Measurements from ENCODE around the gene CHAC1.
A peak's percentile ranks its signal among the peaks of the same experiment; 100 is the strongest.
"Not testable (repeated sequence)": the region's sequence is repeated elsewhere in the genome, so short reads cannot be mapped to it uniquely, and the experiment has no call there.

Gene CHAC1

DNA sequence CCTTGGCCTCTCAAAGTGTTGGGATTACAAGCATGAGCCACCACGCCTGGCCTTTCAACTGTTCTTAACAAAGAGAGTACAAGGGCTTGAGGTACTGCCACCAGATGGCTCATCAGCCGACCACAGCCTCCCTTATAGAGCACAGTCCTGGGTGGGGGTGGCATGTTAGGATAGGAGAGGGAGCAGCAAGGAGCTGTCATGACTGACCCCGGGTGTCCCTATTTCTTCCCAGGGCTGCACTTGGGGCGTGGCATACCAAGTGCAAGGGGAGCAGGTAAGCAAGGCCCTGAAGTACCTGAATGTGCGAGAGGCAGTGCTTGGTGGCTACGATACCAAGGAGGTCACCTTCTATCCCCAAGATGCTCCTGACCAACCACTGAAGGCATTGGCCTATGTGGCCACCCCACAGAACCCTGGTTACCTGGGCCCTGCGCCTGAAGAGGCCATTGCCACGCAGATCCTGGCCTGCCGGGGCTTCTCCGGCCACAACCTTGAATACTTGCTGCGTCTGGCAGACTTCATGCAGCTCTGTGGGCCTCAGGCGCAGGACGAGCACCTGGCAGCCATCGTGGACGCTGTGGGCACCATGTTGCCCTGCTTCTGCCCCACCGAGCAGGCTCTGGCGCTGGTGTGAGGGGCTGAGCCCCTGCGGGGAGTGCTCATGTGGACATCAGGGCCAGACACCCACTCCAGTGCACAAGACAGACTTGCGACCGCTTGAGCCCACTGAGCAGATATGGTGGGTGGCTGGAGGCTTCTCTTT, 2.1 kb downstream of the CHAC1 start:
- peak in 1 of 10 donors; percentile 64 for DNase-seq
- intact Hi-C loops (cut with DNase I): no loop called here

DNA sequence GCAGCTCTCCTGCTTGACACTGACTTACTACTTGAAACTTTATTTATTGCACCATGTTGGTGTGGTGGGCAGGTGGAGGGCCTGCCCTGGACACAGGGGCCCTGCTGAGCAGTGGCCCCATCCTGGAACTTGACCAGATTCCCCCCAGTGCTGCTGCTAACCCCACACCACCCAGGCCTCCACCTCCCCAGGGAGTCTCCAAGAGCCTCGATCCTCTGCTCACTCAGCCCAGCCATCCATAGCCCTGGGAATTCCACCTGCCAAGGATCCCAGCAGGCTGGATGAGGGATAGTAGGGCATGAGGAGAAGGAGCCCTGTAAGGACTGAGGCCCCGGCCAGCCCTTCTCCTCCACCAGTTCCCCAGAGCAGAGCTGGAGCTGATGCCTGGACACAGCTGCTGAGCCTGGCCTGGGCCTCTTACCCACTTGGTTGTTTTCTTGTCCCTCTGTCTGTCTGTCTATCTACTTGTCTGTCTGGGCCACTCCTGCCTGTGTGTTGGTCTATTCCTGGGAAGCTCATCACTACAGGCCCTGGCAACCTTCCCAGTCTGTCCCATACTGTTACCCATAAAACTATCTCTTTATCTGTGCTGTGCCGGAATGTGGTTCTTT, 2.8 kb downstream of the CHAC1 start:
- peak in 1 of 10 donors; percentile 6 for DNase-seq
- intact Hi-C loops (cut with DNase I): no loop called here

DNA sequence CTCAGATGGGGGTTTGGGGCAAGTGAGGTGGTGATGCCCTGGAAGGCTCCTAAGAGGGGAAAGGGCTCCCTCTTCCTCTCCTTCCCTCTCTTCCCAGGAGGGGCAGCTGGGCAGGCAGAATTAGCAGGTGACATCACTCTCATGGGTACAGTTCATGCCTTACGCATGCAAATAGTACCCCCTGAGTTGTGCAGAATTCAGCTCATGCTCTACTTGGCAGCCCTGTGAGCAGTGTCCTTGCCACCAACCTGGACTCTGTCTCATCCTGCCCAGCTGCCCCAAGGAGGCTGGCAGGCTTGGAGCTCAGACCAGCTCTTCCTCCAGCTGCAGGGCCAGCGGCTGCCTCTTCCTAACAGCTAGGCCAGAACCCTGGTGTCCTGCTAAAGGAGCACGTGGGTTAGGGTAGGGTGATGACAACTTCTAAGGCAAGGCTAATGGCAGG, 3.3 kb downstream of the CHAC1 start:
- intact Hi-C loops (cut with DNase I): no loop called here
- DNase-seq: peak in 1 of 10 donors; percentile 39

DNA sequence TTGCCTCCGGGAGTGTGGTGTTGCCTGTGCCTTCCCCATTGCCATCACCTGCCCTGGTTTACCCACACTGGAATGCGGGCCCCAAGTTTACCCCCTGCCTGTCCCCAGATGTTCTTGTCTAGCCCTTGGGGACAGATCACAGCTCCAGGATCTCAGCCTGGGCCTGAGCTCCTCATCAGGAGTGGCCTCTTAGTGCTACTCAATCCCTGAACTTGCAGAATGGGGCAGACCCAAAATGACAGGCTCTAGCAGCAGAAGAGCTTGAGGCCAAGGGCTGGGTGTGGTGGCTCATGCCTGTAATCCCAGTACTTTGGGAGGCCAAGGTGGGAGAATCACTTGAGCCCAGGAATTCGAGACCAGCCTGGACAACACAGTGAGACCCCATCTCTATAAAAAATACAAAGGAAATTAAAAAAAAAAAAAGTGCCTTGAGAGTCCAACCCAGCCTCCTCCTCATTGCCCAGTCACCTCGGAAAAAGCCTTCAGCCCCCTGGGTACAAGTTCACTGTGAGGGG, 3.8 kb downstream of the CHAC1 start:
- intact Hi-C loops (cut with DNase I): no loop called here
- DNase-seq: no peak

DNA sequence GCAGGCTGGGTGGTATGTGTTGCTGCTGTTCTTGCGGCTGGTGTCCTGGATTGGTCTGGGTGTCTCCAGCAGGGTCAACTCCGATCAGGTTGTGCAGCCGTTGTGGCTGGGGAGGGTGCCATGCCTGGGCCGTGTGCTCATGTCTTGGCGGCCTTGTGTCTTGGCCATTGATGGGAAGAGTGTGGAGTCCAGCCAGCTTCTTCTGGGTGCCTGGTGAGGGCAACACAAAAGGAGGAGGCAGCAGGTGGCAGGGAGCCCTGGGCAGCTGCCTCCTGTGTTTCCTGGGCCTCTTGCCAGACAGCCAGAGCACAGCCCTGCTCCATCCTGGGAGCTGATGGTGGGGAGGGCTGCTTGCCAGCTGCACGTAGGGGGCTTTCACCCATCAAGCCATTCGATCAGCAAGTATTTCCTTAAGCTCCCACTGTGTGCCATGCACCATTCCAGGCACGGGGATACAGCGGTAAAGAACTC, 4.3 kb downstream of the CHAC1 start:
- intact Hi-C loops (cut with DNase I): no loop called here
- DNase-seq: peak in 3 of 10 donors; percentile 39 to 87 (median 73)

DNA sequence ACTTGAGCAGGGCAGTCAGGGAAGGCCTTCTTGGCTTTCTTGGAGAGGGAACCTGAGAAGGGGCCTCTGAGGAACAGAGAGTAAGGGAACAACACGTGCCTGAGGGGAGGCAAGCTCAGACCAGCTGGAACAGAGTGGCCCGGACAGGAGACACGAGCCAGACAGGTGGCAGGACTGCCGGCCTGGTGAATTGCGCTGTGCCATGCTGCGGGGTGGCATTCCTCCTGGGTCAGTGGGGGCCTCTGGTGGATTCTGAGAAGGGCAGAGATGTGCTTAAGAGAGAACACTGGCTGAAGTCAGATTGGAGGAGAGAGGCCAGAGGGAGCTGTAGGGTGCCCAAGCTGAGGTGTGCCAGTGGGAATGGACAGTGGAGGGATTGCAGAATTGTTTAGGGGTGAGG, 4.9 kb downstream of the CHAC1 start:
- peak in 1 of 10 donors; percentile 59 for DNase-seq
- intact Hi-C loops (cut with DNase I): no loop called here

DNA sequence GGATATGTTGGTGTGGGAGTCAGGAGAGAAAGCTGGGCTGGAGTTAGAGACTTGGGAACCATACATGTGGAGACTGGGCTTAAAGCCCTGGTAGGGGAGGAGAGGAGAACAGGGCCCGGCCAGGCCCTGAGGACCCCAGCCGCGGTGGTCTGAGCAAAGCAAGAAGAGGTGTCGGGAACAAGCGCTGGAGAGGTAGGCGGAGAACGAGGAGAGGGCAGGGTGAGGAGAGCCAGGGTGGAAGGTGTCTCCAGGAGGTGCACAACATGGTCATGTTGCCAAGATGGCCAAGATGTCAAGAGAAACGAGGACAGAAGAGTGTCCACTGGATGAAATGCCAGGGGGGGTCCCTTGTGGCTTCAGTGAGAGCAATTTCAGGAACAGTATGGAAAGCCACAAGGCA, 5.5 kb downstream of the CHAC1 start:
- intact Hi-C loops (cut with DNase I): no loop called here
- DNase-seq: peak in 1 of 10 donors; percentile 58

DNA sequence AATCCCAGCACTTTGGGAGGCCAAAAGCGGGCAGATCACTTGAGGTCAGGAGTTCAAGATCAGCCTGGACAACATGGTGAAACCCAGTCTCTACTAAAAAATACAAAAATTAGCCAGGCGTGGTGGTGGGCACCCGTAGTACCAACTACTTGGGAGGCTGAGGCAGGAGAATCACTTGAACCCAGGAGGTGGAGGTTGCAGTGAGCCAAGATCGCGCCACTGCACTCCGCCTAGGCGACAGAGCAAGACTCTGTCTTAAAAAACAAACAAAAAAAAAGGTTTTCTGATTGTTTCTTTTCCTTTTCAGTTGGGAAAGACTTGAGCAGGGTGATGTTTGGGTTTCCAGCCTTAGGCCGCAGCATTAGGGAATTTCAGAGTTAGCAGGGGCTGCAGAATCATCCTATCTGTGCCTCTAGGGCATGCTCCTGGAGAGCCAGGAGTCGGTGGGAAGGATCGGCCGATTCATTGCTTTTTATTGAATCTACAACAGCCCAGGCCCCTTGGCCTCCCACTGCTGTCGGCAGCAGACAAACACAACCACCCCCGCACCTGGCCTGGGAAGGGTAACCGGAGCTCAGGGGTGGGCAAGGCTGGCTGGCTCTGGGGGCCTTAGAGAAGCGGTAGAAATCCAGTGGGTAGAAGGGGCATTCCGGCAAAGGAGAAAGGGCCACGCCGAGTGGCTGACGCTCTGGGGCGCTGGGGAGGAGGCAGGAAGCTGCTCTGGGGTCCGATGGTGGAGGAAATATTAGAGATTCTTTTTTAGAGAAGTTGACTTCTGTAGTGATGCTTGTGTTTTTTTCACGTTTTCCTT, 6.3 kb downstream of the CHAC1 start:
- peak in 1 of 10 donors; percentile 33 for DNase-seq
- intact Hi-C loops (cut with DNase I): no loop called here

DNA sequence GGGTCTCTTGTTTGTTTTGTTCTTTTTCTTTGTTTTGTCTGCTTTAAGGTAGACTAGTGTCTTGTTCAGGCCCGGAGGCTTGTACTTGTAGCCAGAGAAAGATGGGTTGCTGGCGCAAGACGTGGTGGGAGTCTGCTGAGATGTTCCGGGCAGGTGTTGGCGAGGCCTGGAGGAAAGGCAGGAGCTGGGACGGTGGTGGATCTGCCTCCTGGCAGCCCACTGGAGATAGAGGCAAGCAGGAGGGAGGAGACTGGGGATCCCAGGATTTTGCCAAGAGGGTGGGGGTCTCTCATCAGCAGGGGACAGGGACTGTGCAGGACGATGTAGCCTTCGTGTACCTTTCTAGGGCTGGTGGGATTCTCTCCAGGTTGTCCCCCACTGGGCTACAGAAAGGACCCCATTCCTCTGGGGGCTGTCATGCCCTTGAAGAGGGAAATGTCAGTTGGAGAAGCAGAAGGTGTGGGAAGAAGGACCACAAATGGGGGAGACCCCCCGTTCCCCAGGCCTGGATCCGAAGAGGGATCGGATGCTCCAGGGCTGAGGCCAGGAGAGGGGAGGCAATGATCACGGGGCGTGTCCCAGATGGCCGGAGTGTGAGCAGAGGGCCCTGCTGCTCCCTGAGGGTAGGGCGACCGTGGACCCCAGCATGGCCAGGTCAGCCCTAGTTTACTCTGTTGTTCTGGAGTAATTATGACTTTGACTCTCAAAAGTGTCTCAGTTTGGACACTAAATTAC, 7.0 kb downstream of the CHAC1 start:
- intact Hi-C loops (cut with DNase I): no loop called here
- no peak for DNase-seq

DNA sequence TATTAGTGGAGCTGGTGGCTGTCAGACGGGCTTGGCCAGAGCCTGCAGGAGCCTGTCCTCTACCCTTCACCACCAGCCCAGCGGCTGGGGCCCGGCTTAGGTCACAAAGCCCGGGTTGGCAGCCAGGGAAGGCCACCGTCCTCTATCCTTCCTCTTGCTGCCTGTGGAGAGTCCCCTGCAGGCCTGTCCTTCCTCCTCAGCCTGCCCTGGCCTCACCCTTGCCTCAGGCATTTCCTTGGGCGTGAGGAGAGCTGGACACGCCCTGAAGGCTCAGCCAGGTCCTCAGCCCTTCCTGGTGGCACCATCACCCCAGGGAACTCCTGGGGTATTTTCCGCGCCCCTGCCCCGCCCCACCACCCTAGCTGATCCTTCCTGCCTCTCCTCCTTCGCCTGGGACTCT, 7.7 kb downstream of the CHAC1 start:
- intact Hi-C loops (cut with DNase I): no loop called here
- DNase-seq: no peak

DNA sequence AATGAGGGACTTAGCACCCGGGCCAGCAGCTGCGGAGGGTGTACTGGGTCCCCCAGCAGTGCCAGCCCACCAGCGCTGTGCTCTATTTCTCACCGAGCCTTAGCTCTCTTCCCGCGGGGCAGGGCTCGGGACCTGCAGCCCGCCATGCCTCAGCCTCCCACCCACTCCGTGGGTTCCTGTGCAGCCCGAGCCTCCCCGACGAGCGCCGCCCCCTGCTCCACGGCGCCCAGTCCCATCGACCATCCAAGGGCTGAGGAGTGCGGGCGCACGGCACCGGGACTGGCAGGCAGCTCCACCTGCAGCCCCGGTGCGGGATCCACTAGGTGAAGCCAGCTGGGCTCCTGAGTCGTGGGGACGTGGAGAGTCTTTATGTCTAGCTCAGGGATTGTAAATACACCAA, 8.5 kb downstream of the CHAC1 start:
- DNase-seq; intact Hi-C loops (cut with DNase I): not testable (repeated sequence)

DNA sequence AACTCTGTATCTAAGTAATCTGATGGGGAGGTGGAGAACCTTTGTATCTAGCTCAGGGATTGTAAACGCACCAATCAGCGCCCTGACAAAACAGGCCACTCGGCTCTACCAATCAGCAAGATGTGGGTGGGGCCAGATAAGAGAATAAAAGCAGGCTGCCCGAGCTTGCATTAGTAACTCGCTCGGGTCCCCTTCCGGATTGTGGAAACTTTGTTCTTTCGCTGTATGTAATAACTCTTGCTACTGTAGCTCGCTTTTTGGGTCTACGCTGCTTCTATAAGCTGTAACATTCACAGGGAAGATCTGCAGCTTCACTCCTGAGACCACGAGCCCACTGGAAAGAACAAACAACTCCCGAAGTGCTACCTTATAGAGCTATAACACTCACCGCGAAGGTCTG, 9.0 kb downstream of the CHAC1 start:
- DNase-seq; intact Hi-C loops (cut with DNase I): not testable (repeated sequence)

DNA sequence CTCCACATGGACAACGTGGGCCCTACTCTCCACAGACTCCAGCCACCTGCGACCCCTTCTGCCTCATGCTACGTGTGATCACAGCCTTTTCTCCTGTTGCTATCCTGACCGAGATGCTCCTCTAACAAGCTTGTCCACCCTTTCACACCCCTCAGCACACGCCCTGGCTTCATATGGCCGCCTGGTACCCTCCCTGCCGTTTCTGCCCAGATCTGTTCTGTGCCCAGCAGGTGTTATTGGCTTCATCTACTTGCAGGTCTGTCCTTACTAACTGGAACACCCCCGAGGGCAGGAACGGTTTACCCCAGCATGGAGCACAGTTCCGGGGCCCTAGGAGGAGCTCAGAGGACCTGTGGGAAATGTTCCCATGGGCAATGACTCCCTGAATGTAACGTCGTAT, 9.9 kb downstream of the CHAC1 start:
- intact Hi-C loops (cut with DNase I): no loop called here
- DNase-seq: peak in 1 of 10 donors; percentile 47

DNA sequence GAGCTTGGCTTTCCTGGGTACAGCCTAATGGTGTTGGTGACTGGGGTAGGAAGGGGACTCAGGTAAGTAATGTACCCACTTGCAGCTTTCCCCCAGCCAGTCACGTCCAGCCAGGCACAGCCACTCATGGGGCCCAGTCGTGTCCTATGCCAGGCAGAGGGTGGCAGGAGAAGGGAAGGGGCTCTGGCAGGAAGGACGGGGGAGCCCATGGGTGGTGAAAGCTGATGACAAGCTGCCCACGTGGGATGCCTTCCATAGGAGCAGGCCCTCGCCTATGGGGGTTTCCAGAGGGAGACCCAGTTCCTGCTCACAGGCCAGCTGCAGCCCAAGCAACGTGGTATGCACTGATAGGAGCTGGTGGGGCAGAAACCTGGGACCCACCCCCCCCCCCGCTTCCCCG, 10.7 kb downstream of the CHAC1 start:
- intact Hi-C loops (cut with DNase I): no loop called here
- DNase-seq: no peak

DNA sequence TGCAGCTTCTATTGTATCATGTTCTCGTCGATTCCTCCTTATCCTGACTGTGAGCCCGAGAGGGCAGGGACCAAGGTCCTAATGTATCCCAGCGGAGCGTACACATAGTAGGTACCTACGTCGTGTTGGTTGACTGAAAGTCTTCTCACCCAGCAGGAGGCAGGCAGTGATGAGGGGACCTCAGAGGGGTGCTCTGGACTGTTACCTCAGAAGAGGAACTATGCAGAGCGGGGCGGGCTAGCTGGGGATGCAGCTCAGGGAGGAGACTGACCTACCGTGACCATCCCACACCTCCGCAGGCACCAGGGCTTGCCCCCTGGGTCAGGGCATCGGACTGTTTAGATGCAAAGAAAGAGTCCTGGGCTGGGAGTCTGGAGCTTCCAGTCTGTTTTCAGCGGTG, 11.4 kb downstream of the CHAC1 start:
- intact Hi-C loops (cut with DNase I): no loop called here
- DNase-seq: no peak

DNA sequence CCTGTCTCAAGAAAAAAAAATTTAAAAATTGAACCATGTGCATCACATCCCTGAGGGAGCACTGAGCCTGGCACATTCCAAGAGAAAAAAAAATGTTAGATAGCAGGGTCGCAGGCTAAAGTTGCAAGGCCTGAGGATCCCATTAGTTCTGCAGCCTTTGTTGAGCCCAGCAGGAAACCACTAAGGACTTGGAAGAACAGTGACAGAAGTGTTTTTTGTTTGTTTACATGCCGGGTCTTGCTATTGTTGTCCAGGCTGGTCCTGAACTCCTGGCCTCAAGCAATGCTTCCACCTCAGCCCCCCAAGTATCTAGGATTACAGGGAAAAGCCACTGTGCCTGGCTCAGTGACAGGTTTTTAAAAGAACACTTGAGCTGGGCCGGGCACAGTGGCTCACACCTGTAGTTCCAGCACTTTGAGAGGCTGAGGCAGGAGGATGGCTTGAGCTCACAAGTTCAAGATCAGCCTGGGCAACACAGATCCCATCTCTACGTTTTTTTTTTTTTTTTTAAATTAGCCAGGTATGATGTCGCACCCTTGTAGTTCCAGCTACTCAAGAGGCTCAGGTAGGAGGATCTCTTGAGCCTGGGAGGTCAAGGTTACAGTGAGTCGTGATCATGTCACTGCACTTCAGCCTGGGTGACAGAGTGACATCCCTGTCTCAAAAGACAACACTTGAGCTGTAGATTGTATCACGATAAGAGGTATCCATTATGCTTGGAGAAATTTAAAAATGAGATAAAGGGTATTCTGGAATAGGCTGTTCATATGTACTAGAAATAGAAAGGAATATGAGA, 15.2 kb downstream of the CHAC1 start:
- no peak for DNase-seq
- intact Hi-C loops (cut with DNase I): no loop called here

DNA sequence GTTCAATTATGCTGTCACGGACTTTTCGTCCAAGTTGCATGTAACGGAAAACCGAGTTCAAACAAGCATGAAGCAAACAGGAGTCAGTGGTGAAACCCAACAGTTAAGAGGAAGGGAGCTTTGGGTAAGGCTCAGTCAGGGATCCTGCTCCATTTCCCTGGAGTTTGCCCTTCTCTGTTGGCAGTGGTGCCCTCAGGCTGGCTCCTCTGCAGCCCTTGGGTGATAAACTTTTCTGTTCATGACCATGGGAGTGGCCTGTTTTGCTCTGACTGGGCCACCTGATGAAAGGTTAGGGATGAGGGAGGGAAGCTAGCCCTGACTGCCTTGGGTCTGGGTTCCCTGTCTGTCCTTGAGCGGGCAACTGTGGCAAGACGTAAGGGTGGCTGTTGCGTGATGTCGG, 16.1 kb downstream of the CHAC1 start:
- no peak for DNase-seq
- intact Hi-C loops (cut with DNase I): no loop called here

DNA sequence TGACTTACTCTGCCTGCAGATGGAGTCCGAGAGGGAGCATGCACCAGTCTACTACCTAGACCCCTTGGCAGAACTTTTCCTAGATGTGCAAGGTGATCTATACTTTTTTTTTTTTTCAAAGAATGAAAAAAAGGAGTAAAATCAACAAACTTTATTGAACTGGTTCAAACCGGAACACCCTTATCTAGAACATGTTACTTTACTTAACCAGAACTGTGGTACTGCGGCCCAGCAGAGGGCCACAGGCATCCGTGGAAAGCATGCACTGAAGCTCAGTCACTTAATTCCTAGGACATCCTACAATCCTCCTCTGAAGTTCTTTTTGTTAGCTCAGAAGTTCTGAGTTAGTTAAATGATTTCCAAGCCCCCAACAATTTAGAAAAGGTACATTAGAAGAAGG, 21.6 kb downstream of the CHAC1 start:
- DNase-seq: no peak
- intact Hi-C loops (cut with DNase I): no loop called here

DNA sequence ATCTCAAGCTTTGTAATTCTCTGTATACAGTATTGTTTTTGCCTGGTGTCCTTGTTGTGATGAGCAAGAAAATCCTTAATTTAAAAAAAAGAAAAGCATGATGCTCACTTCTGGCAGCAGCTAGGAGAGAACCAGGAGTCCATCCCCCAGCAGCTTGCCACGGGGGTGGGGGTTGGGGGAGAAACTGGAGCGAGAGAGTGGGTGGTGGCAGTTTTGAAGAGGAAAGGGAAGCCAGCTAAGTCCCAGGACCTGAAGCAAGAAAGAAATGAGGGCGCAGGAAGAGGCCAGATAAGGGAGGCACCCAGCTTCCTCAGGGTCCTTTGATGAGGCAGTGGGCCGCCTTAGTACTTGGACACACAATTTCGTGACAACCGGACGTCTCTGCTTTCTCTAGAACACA, 23.5 kb downstream of the CHAC1 start:
- peak in 4 of 10 donors; percentile 47 to 89 (median 64) for DNase-seq
- intact Hi-C loops (cut with DNase I): no loop called here

DNA sequence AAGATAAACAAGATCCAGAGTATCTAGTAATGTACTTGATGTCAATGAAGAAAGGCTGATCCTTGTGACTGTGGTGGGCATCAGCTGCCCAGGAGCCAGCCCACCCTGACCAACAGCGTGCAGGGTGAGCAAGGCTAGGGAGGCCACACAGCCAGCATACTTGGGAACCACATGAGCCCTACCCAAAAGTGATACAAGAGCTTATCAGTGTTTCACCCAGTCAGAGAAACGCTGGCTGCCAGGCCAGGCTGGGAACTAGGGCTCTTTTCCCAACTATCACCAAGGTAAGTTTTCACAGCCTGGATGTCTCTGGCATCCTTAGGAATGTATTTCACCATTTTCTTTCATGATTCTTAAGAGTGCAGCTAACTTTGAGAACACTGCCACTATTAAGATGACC, 24.9 kb downstream of the CHAC1 start:
- intact Hi-C loops (cut with DNase I): no loop called here
- DNase-seq: no peak
